Neutrophil (primary cell): ENCODE measurements around the gene MYBPC2.

Experiments
- H3K27ac ChIP-seq: fragments of 200-600 bp; sonication (generic); 2 replicates; pipeline ENCODE4 v1.5.1; 2016; ENCODE audit warnings: mild to moderate bottlenecking, moderate library complexity
- H3K27me3 ChIP-seq: fragments of 200-600 bp; sonication (generic); 2 replicates; pipeline ENCODE4 v1.6.0; 2016; ENCODE audit warnings: mild to moderate bottlenecking
- H3K36me3 ChIP-seq: fragments of 200-600 bp; sonication (generic); 2 replicates; pipeline ENCODE4 v1.5.1; 2017
- H3K4me1 ChIP-seq, 2 experiments: fragments of 200-600 bp in 1 of 2; sonication (generic) in 1 of 2; 1 replicate in 1 of 2; 2 replicates in 1 of 2; pipeline versions ENCODE4 v1.5.1 to v1.6.1; 2013 to 2016; ENCODE audit warnings: low read depth in 1 of 2, low read length in 1 of 2, mild to moderate bottlenecking in 1 of 2, moderate library complexity in 1 of 2; ENCODE audit not compliant: control insufficient read depth in 1 of 2, insufficient read depth in 1 of 2
- H3K4me3 ChIP-seq, 2 experiments: fragments of 200-600 bp in 1 of 2; sonication (generic) in 1 of 2; 1 replicate in 1 of 2; 2 replicates in 1 of 2; pipeline ENCODE4 v1.5.1; 2013 to 2016; ENCODE audit warnings: low read depth in 1 of 2, low read length in 1 of 2, mild to moderate bottlenecking in 1 of 2, moderate library complexity in 1 of 2
- H3K9me3 ChIP-seq: fragments of 200-600 bp; sonication (generic); 2 replicates; pipeline ENCODE4 v1.5.1; 2016
- TF ChIP-seq, protein P1 (sequence below): fragments of 200-600 bp; sonication (generic); IDR thresholded peaks from 2 replicates; pipeline ENCODE4 v1.5.1; 2016; ENCODE audit warnings: antibody characterized with exemption

The MYBPC2 gene

DNA sequence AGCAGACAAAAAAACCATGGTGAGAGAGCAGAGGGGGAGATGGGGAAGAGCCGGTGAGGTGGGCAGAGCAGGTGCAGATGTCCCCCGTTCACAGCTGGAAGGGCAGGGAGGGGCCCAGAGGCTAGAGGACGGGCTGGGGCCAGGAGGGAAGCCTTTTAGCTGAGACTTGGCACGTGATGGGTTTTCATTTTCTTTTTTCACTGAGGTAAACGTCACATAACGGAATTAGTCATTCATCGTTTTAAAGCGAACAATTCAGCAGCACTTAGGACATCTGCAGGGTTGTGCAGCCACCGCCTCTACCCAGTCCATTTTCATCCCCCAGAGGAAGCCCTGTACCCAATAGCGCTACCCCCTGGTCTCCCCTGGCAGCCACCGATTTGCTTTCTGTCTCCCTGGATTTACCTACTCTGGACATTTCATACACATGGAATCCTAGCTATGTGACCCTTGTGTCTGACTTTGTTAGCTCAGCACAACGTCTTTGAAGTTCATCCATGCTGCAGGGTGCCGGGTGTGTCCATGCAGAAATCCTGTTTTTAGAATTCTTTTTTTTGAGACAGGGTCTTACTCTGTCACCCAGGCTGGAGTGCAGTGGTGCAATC, 27.6 kb downstream of the MYBPC2 start:
- no peaks in the 10 kb centered on the region for H3K36me3 ChIP-seq
- no peaks in the 10 kb centered on the region for H3K4me1 ChIP-seq
- no peak overlapping the region for H3K27ac ChIP-seq
- peaks cover 53% of the 10 kb centered on the region for H3K27me3 ChIP-seq
- H3K4me3 ChIP-seq = no peak overlapping the region
- TF ChIP-seq, protein P1, sequence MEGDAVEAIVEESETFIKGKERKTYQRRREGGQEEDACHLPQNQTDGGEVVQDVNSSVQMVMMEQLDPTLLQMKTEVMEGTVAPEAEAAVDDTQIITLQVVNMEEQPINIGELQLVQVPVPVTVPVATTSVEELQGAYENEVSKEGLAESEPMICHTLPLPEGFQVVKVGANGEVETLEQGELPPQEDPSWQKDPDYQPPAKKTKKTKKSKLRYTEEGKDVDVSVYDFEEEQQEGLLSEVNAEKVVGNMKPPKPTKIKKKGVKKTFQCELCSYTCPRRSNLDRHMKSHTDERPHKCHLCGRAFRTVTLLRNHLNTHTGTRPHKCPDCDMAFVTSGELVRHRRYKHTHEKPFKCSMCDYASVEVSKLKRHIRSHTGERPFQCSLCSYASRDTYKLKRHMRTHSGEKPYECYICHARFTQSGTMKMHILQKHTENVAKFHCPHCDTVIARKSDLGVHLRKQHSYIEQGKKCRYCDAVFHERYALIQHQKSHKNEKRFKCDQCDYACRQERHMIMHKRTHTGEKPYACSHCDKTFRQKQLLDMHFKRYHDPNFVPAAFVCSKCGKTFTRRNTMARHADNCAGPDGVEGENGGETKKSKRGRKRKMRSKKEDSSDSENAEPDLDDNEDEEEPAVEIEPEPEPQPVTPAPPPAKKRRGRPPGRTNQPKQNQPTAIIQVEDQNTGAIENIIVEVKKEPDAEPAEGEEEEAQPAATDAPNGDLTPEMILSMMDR = no peak
- H3K9me3 ChIP-seq = no peaks in the 10 kb centered on the region

DNA sequence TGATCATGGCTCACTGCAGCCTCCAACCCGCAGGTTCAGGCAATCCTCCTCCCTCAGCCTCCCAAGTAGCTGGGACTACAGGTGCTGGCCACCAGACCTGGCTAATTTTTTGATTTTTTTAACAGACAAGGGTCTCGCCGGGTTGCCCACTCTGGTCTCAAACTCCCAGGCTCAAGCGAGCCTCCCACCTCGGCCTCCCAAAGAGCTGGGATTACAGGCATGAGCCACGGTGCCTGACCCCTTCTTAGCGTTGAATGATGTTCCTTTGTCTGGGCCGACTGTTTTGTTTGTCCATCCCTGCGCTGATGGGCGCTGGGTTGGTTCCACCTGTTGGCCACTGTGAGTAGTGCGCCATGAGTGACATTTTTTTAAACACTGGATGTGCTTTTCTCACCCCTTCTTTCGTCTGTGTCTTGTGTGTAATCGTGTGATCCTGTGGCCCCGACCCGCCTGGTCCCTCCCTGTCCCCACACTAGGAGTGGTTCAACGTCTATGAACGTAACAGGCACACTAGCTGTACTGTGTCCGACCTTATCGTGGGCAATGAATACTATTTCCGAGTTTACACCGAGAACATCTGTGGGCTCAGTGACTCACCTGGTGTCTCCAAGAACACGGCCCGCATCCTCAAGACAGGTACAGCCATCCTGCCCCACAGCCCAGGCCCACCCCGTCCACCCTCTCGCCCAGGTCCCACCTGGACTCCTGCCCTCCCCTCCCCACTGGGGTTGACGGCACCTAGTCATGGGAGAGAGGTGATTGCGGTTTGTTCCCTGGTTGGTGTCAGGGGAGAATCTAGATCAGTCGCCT, 28.6 kb downstream of the MYBPC2 start:
- Histone ChIP-seq H3K36me3 (no peaks in the 10 kb centered on the region), H3K4me3 (no peak overlapping the region), H3K27ac (no peak overlapping the region), H3K27me3 (peaks cover 53% of the 10 kb centered on the region), H3K9me3 (no peaks in the 10 kb centered on the region), H3K4me1 (no peaks in the 10 kb centered on the region)
- TF ChIP-seq, protein P1 = peak; percentile 33

DNA sequence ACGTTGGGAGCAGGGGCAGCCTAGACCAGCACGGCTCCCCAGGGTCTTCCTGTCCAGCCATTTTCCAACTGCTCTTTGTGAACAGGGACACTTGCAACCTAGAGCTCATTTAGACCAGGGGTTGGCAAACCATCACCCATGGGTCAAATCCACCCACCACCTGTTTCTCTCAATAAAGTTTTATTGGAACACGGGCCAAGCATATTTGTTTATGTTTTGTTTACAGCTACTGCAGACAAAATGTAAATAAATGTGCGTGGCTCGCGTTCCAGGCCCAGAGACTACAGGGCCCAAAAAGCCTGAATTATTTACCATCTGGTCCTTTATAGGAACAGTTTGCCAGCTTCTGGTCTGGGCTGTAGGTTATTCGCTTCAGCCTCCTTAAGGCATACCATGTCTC, 30.3 kb downstream of the MYBPC2 start:
- Histone ChIP-seq H3K4me3 (no peak overlapping the region), H3K4me1 (no peaks in the 10 kb centered on the region), H3K27ac (no peak overlapping the region), H3K27me3 (peaks cover 40% of the 10 kb centered on the region), H3K9me3 (no peaks in the 10 kb centered on the region), H3K36me3 (no peaks in the 10 kb centered on the region)
- TF ChIP-seq, protein P1 = no peak

DNA sequence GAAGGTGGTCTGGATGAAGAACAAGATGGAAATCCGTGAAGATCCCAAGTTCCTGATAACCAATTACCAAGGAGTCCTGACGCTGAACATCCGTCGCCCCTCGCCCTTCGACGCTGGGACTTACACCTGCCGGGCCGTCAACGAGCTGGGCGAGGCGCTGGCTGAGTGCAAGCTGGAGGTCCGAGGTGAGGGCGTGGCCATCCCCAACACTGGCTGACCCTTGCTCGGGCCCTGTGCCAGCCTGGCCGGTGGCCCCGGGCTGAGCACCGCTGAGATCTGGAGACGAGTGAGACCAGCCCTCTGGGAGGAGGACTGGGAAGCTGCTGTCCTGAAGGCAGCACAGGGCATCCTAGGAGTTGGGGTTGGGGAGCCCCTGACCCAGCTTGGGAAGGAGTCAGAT, 31.7 kb downstream of the MYBPC2 start:
- H3K4me1 ChIP-seq = no peaks in the 10 kb centered on the region
- TF ChIP-seq, protein P1 = no peak

DNA sequence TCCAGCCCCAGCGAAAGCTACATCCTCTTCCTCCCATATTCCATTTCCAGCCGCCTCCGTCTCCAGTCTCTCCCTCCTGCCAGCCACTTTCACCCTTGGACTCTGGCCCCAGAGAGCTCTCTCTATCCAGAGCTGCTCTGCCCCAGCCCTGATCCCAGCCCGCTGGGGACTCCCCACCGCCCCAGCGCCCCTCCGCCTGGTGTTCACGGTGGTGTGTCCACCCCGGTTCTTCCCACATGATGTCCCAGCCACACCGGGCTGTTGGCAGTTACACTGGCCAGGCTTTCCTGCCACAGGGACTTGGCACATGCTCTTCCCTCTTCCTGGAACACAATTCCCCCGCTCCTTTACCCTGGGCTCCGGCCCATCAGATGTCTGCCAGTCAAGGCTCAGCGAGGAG, 32.3 kb downstream of the MYBPC2 start:
- Histone ChIP-seq H3K27ac (no peak overlapping the region), H3K4me1 (no peaks in the 10 kb centered on the region), H3K36me3 (no peaks in the 10 kb centered on the region), H3K27me3 (peaks cover 20% of the 10 kb centered on the region), H3K4me3 (no peak overlapping the region), H3K9me3 (no peaks in the 10 kb centered on the region)
- TF ChIP-seq, protein P1 = no peak

More for the DNA sequence above, 31.7 kb downstream of the MYBPC2 start:
- Histone ChIP-seq H3K27me3 (peaks cover 26% of the 10 kb centered on the region), H3K9me3 (no peaks in the 10 kb centered on the region), H3K27ac (no peak overlapping the region), H3K4me3 (no peak overlapping the region), H3K36me3 (no peaks in the 10 kb centered on the region)
